Central memory CD4-positive, alpha-beta T cell (primary cell): ENCODE results near the gene PTPRM.

Experiments
- DNase-seq: peaks from one replicate; pipeline ENCODE4 v3.0.0; 2022

Gene PTPRM

DNA sequence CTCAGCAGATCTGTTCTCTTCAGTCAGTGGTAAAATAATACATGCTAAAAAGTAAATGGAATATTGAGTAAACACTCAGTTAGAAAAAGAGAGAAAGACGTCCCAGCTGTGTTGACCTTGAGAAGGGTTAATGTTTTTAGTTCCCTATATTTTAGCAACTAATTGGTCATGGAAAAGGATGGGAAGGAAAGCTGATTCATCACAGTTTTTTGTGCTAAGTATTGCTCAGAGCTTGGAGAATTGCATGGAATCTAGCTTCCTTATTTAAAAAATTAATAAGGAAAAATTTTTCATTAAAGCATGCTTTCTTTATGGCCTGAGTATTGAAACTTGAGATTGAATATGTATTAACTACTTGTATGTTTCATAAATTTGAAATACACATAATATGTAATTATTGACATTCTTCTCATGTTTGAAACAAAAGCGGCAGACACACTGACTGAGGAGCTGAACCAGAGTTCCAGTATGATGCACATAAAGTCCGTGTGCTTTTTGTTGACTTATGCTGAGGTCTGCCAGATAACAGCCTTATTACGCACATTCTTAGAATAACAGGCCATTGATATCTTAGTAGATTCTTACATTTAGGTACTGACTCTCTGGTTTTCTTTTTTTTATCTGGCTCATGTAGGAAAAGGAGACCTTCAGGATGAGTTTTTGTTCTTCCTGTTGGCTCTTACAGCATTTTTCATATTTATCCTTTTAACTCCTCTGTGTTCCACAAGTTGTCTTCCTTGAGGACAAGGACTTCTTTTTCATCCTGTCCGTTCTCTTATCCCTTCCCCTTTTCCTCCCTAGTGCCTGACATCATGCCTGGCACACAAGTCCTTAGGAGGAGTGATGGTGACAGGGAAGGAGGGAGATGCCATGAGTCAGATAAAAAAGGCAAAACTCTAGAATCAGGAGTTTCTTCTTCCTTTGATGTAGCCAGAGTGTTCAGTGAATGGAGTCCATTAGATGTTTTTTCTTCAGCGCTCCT lies 194.1 kb downstream of the PTPRM start:
- no peak for DNase-seq

DNA sequence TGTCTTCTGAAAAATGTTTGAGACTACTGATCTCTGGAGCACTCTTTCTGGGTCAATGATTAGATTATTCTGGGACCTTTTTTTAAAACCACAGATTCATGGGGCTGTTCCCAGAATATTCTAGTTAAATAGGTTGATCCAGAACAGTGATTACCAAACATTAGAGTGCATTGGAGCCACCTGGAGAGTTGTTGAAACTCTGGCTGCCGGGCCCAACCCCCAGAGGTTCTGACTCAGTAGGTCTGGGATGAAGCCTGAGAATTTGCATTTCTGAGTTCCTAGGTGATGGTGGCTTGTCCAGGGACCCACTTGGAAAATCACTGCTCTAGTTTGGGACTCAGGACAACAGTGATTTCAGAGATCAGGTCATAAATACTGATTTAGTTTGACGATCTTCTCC lies 197.3 kb downstream of the PTPRM start:
- DNase-seq = no peak

DNA sequence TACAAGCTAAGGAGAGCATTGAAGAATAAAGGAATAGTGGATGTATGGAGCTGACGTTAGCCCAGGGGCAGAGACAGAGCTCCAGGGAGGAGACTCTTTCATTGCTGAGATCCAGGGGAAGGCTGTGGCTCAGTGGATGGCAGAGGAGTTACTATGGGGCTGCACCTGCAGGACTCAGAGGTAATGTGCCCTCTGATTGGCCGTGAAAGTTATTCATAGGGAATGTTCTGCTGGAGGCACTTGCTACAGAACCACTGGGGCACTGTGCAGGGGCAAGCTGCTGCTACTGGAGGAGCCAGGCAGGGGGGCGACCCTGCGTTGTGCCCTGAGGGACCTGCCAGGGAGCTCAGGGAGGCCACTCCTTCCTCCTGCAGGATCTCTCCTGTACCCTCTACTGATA lies 199.2 kb downstream of the PTPRM start:
- DNase-seq = no peak

DNA sequence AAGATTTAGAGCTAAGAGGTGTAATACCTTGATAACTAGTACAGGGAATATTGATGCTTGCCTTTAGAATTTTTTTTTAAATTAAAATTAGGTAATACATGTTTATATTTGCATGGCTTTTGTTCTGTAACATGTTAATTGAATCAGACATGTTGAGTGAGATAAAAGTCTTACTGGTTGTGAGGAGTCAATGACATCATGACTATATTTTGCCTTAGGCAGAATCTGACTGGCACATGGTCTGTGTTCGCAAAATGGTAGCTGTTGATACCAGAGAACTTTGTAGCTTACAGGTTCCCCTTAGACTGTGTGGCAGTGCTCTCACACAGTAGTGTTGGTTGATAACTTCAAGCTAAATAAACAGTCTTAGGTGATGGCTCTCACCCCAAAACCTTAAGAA lies 199.7 kb downstream of the PTPRM start:
- no peak for DNase-seq

DNA sequence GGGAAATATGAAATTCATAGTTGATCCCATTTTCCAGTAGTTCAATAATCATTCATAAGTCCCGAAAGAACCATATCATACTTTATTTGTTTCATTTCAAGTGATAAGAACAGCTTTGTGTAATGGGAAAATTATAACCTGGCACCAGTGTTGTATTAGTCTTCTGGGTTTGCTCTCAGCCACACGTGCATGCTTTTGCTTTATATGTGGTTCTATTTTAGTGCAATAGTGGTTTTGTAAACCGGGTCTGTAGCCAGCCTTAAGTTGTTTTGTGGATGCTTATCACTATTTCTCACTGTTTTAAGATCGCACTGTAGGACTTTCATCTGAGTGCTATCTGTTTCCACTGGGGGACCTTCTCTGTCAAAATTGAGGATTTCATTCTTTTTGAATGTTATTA lies 203.8 kb downstream of the PTPRM start:
- no peak for DNase-seq

DNA sequence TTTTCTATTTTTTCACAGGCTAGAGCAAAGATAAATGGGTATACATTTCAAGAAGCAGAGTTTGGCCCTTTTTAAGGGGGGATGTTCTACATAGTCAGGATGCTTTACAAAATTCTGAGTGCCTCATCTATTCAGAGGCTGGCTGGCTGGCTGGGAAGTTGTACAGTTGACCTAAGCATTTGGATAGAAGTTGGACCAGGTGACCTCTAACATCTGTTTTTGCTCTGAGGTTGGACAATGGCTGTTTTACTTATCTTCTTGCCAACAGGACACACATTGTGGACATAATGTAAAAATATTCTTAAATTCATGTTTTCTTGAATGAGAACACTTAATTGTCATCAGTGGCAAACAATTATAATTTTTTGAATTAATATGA lies 205.4 kb downstream of the PTPRM start:
- DNase-seq = no peak

DNA sequence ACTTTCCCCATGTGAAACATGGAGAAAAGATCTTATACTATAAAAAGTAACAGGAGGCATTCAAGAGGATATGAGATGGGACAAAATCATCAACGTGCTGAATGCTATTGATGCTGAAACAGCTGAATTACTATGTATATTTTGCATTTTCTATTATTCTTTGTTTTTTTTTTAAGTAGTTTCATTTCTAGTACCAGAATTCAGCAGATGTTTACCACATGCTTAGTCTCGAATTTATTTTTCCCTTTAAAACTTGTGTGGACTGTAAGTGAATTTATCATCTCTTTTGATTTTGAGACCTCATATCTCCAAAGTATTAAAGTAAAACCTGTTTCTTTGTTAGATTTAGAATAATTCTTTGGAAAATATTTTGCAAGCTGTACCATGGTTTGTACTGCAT lies 205.8 kb downstream of the PTPRM start:
- no peak for DNase-seq

DNA sequence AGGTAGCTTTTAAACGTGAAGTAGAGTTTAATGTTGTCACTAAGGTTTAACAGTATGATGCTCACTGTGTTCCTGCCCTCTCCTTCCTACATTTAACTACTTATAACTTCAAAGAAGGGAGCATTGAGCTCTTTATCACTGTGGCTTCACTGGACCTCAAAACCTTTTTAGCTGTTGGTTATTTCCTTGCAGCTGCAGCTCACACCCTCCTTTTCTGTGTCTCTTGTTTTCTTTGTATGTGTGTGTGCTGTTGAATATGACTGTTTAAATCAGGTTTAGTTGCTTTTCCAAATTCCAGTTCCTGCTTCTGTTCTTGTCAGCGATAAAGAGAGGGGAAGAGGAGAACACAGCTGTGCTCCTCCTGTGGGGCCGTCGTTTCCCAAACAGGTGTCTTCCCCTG lies 208.0 kb downstream of the PTPRM start:
- DNase-seq = no peak

DNA sequence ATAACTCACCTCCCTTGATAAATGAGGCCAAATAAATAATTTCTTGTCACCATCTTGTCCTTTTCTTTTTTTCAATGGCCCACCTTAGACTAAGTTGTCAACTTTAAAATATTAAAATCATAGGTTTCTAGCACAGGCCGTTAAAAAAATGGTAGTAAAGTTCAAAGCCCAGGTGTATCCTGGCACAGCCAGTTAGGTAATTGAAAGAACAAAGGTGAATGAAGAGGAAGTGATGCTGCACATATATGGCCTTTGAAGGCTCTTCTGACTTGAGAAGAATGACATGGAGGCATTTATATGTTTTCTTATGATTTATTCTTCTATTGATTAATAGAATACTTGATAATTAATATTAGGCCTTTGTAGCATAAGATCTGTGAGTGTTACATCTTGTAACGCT lies 208.7 kb downstream of the PTPRM start:
- DNase-seq = no peak

DNA sequence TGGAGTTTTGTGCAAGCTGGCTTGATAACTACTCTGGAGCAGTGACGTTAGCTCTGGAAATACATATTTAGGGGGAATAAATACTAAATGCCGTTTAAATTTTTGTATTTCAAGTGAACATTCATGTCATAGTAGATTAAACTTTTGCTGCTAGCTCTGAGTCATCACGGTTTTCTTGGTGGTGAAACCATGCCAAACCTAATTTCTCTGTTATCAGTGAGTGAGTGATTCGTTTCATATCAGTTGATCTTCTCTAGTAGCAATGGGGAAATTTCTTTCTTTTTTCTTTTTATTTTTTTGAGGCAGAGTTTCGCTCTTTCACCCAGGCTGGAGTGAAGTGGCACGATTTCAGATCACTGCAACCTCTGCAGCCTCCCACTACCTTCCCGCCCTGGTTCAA lies 211.1 kb downstream of the PTPRM start:
- no peak for DNase-seq

DNA sequence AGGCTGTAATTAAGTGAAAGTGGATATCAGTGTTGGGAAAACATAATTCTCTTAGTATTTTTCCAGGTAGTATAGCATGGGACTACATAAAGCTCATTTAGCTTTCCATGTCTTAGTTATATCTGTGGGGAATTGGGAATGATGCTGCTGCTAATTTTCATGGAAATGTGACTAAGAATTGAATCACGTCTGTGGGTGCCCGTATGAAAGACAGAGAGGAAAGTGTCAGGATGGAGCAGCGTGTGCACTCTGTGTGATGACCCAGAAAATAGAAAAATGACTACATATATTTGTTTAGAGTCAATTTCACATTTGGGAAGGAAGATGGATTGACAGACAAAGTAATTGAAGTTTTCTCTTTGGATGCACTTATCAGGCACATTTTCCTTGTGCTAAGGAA lies 212.1 kb downstream of the PTPRM start:
- no peak for DNase-seq

DNA sequence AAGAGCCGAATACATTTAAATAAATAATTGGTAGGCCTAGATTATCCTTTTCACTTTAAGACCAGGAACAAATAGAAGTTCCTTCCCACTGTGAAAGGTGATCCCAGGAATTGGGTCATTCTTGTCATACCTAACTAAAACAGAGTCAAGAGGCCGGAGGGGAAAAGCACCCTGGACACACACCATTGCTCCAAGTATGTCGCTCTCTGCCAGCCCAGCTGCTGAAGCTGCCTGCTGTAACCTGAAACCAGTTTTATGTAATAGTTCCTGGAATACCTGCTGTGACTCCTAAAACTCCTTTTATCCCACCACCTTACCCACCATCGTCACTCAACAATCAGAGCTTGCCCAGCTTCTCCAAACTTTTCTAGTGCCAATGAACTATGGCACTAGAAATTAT lies 217.1 kb downstream of the PTPRM start:
- DNase-seq = no peak

DNA sequence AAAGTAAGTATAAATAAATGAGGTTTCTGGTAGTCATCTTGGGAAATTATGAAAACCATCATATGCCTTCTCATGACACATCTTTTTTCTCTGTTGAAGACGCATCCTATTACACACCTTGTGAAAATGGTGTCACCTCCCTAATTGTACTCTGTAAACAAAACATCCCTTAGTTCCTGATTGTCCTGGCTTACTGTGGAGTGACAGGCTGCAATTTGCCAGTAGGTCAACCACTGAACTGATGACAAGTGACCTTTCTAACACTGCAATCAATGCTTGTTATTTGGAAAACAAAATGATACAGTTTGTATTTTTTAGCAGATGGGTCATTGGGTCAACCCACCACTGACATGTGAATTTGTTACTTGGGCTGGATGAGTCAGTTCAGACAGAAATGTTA lies 219.5 kb downstream of the PTPRM start:
- DNase-seq = no peak

DNA sequence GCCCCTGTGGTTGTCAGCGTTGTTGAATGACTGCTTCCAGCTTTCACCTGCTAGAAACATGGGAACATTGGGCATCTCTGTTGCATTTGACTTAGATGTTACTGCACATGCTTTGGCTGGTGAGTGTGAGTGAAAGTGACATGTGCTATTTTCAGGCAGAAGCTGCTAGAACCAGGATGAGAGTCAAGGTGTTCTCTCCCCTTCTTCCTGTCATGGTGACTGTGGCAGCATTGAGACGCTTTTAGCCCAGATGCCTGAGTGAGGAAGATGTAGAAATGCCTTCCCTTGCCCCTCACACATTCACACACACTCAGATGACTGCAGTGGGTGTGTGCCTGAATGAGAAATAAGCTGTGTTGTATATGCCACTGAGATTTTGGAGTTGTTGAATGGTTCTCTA lies 220.2 kb downstream of the PTPRM start:
- no peak for DNase-seq

DNA sequence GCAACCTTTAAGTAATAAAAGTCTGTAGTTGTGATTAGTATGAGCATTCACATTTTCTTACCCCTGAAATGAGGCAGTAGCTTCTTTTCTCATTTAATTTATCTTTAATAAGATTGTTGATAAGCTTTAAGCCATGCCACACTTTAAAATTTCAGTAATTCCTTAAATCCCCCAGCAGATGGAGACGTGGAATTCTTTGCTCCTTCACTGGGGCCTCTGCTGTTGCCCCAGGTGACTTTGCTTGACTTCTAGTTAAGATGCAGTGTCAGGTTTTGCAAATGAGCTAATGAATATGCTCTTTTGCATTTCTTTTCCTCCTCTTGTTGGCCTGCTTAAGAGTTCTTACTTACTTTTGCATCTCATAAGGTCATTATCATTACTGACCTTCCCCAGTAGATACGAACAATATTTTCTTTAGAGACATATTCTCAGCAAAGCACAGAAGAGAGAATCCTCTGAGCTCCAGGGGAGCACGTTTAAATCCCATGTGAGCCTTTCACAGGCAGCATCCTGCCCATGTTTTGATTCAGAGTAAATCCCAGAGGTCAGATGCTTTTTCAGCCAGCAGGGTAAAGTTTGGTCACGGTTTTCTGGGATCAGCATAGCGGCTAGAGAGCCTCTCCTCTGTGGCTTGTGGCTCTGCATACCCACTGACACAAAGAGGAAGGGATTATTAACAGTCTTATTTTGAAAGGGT lies 222.9 kb downstream of the PTPRM start:
- no peak for DNase-seq

DNA sequence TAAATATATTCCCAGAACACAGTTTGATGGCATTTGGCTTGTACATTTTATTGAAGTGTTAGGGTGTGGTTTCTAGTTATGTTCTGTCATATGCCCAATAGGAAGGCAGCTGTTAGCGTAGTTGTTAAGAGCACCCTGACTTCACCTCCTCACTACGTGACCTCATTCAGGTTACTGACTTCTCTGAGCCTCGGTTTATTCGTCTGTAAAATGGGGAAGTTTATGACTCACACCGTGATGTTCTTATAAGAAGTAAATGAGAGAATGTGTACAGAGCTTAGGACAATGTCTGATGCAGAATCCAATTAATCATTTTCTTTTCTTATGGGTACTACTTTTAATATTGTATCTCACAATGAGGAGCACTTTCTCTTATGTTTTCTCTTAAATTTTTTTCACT lies 226.0 kb downstream of the PTPRM start:
- DNase-seq = no peak

DNA sequence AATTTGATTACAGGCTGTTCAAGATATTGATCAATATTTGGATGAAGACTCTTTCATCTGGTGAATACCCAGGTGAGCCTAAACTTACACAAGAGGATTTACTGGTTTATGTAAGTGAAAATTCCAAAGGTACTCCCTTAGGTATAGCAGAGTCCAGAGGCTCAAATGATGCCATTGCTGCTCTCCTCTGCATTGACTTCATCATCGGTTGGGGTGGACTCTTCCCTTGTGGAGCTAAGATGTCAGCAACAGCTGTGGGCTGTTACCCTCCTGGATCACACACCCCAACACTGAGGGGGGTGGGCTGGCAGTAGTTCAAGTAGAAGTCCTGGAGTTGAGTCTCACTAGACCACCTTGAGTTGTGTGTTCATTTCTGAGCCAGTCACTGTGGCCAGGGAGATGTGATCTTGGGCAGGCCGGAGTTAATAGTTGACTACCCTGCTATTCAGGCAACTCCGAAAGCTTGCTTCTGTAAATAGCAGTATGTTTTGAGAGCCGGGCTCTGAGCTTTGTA lies 236.9 kb downstream of the PTPRM start:
- no peak for DNase-seq

DNA sequence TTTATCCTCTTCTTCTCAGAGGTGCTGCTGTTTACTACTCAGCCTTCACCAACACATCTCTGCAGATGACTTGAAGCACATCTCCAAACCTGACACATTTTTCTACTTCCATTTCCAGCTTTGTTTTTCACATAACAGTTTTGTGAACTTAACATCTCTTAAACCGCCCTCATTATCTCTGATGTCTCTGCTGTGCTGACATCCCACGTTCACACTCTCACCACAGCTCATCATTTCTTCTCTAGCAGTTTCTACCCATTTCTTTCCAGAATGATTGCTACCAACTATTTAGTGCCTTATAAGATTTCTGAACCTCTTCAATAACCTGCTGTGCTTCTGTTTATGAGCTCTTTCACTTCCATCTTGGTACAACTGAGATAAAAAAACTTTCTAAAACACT lies 238.0 kb downstream of the PTPRM start:
- no peak for DNase-seq

DNA sequence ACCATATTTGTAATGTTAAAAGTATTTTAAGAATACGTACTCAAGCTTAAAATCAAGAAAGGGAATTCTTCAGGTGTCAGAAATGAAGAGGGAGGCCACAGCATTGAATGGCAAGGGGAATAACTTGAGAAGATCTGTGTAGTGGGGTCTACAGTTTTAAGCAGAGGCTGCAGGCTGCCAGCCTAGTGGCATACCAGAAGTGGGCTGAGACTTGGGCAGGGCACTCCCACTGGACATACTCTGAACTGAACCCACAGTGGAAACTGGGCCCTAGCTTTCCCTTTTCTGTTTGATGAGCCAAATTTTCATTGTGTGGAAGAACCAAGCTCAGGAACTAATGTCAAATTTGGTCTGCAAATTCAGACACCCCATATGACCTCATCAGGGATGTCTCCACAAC lies 238.8 kb downstream of the PTPRM start:
- DNase-seq = no peak

DNA sequence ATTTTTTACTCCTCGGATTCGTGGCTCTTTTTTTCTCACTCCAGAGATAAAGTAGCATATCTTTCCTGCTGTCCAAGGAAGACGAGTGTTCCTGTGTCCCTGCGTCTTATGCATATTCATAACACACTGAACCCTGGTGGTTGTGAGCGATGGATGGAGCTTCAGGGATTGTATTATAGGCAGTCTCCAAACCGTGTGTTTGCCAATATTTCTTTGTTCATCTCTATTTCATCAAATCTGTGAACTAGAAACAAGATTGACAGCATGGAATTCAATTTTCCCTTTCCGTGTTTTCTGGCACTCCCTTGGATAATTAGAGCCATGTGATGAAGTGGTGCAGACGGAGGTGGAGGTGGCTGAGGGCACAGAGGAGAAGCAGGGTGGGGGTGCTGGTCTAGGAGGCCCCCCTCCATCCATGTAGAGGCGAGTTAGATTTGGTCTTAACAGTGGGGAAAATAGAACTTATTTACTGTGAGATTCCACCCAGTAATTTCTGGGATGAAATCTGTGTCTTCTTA lies 240.9 kb downstream of the PTPRM start:
- no peak for DNase-seq

DNA sequence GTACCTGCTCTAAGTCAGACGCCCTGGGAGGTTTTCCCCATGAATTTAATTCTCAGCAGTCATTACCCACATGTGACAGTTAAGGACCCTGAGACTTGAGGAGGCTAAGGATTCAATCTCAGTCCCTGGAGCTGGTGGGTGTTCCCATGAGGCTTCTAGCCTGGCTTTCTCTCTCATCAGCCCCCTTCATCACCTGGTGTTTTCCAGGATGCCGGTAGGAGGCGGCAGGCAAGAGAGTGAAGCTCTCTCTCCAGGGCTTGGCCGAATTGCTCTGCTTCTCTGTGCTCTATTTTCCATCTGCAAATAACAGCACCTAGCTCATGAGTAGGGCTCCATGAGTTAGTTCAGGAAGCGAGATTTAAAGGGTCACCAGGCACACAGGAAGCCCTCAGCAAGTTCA lies 241.9 kb downstream of the PTPRM start:
- no peak for DNase-seq

DNA sequence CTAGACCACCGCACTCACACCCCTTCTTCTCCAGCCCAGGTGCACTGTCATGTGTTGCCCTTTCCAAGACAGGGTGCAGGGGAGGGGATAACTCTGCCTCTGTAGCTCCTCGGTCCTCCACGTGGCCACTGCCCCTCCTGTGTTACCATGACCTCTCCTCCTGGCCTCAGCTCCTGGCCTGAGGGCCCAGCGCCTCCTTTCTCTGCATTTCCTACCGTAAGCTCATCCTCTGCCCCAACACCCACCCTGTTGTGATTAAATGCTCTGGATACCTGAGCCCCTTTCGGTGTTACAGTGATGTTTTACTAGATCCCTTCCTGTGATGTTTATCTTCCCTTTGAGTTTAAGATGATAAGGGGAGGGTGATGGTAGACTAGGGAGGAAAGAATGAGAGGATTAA lies 242.3 kb downstream of the PTPRM start:
- no peak for DNase-seq

DNA sequence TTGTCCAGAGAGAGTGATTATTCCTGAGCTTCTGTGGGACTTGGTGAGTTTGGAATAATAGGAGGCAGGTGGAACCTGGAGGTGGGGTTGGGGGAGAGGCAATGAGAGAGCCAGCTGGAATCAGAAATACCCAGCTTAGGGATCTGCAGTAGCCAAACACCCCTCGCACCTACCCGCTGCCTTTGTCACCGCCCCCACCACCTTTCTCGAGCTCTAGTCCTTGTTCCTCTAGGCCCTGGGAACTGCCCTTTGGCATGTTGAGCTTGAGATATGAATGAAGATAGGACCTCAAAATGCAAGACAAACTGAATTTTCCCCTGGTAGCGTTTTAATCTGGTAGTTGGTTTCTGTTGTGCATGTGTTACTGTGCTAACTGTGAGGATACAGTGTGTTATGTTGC lies 242.9 kb downstream of the PTPRM start:
- DNase-seq = no peak
